Kidney (tissue), 14 donors: ENCODE measurements around the gene ANTXRL. TPM values are rescaled to one million over a fixed set of nuclear protein-coding genes. Genes with fewer than 3 reads are reported as not detected.

Source experiments
- DNase-seq, 5 donors: peaks; one replicate each; pipeline ENCODE4 v3.0.0-alpha.2; 2013 to 2020
- FAIRE-seq: peaks from 2 replicates; lab custom pipeline; 2012; peaks lifted over from hg19 to GRCh38; lab: Jason Lieb, UNC
- H3K27ac ChIP-seq, 2 donors: one replicate each; pipeline ENCODE4 v1.7.0; 2013; ENCODE audit warnings: low read depth in 2 of 2, low read length in 2 of 2, inconsistent platforms in 1 of 2
- H3K27me3 ChIP-seq: one replicate; pipeline ENCODE4 v1.7.1; 2013; ENCODE audit warnings: low read length, inconsistent platforms; ENCODE audit not compliant: control insufficient read depth, insufficient read depth
- H3K36me3 ChIP-seq, 3 donors: one replicate each; pipeline versions ENCODE4 v1.7.0 to v1.7.1; 2013; ENCODE audit warnings: low read length in 3 of 3, control low read depth in 1 of 3, inconsistent platforms in 1 of 3; ENCODE audit not compliant: insufficient read depth in 3 of 3, control insufficient read depth in 2 of 3
- H3K4me1 ChIP-seq, 3 donors: one replicate each; pipeline versions ENCODE4 v1.7.0 to v1.7.1; 2013; ENCODE audit warnings: low read length in 3 of 3, inconsistent platforms in 1 of 3, low read depth in 1 of 3; ENCODE audit not compliant: control insufficient read depth in 2 of 3, insufficient read depth in 2 of 3
- H3K4me3 ChIP-seq, 3 donors: one replicate each; pipeline versions ENCODE4 v1.7.0 to v1.8.1; 2013; ENCODE audit warnings: low read length in 3 of 3, control low read depth in 1 of 3, inconsistent platforms in 1 of 3
- H3K9ac ChIP-seq, 3 donors: one replicate each; pipeline versions ENCODE4 v1.7.0 to v1.7.1; 2013; ENCODE audit warnings: low read length in 3 of 3, control low read depth in 1 of 3, inconsistent platforms in 1 of 3
- H3K9me3 ChIP-seq, 3 donors: one replicate each; pipeline versions ENCODE4 v1.7.0 to v1.7.1; 2013; ENCODE audit warnings: low read length in 3 of 3, control low read depth in 1 of 3, inconsistent platforms in 1 of 3; ENCODE audit not compliant: control insufficient read depth in 2 of 3, insufficient read depth in 1 of 3
- CTCF ChIP-seq: IDR thresholded peaks from 3 replicates; pipeline ENCODE4 v1.5.1; 2012; ENCODE audit warnings: mild to moderate bottlenecking, moderate library complexity, borderline replicate concordance; ENCODE audit not compliant: insufficient read depth; ENCODE audit errors: extremely low read depth
- intact Hi-C: fragments of 100-400 bp; cut with DNase I; formaldehyde crosslinking; loops from one replicate; pipeline ENCODE4 v1.11.1; 2022
- polyA plus RNA-seq: library from polyadenylated mRNA; stranded (reverse); fragments of 350-450 nt; fragmentation: Illumina TruSeq; extraction: RNeasy Lipid Tissue Mini Kit (QIAGEN cat#74804); gene quantifications from one replicate; pipeline ENCODE4 v1.2.3, GENCODE V29; 2014; ENCODE audit warnings: low read depth, low replicate concordance; ENCODE audit not compliant: insufficient read depth
- total RNA-seq: library from RNA; stranded (reverse); fragmentation: NEBNext Ultra II Directional; extraction: Animal tissue kit (Norgen Biotek cat#: 25700); gene quantifications from one replicate; pipeline ENCODE4 v1.2.1, GENCODE V29; 2021
- donor health status: control.
- donor health status: control.
- donor health status: control.
- donor health status: control.
- donor health status: control.
- donor health status: DM: yes; HTN: yes; CAD: no.
- donor health status: Normal renal cell carcinoma (clear cell type).

ANTXRL gene
- total and polyA plus RNA-seq, 2 donors from 2014 or later, result 0.16 TPM; not detected in 1

- H3K27ac ChIP-seq, result no peak overlapping the region
- H3K4me3 ChIP-seq, result no peak overlapping the region
- H3K36me3 ChIP-seq, result peaks cover 0 to 2% (median 0%) of the 10 kb centered on the region in 3 donors
- intact Hi-C loops, result no loop called here
- no peaks in the 10 kb centered on the region for H3K4me1 ChIP-seq
- peaks cover 0 to 6% (median 0%) of the 10 kb centered on the region in 3 donors for H3K9me3 ChIP-seq
- TF ChIP-seq CTCF, result no peak
- DNase-seq (peak in 1 of 5 donors; percentile 44), FAIRE-seq (no peak)
- H3K9ac ChIP-seq, result no peak overlapping the region
- H3K27me3 ChIP-seq, result peaks cover 2% of the 10 kb centered on the region
Observed at GRCh38 chr10:46291817-46292572, 5.2 kb downstream of the ANTXRL start.

GRCh38 chr10:46292573-46293023, 5.8 kb downstream of the ANTXRL start:
- no peaks in the 10 kb centered on the region for H3K4me1 ChIP-seq
- intact Hi-C loops, result no loop called here
- no peak for FAIRE-seq

GRCh38 chr10:46293228-46293627, 6.4 kb downstream of the ANTXRL start:
- H3K4me3 ChIP-seq, result peak overlapping the region in 1 of 3 donors; percentile 26
- H3K27ac ChIP-seq, result no peak overlapping the region
- peaks cover 0 to 2% (median 0%) of the 10 kb centered on the region in 3 donors for H3K36me3 ChIP-seq
- FAIRE-seq, result no peak
- no peak for DNase-seq
- TF ChIP-seq CTCF, result no peak
- no peak overlapping the region for H3K9ac ChIP-seq
- no peaks in the 10 kb centered on the region for H3K4me1 ChIP-seq
- intact Hi-C loops, result no loop called here
- peaks cover 0 to 6% (median 0%) of the 10 kb centered on the region in 3 donors for H3K9me3 ChIP-seq
- H3K27me3 ChIP-seq, result peaks cover 2% of the 10 kb centered on the region

More at GRCh38 chr10:46292573-46293023, 5.8 kb downstream of the ANTXRL start:
- no peak for TF ChIP-seq CTCF
- H3K9ac ChIP-seq, result no peak overlapping the region
- no peak overlapping the region for H3K4me3 ChIP-seq
- peaks cover 2% of the 10 kb centered on the region for H3K27me3 ChIP-seq
- no peak for DNase-seq
- H3K9me3 ChIP-seq, result peaks cover 0 to 6% (median 0%) of the 10 kb centered on the region in 3 donors
- no peak overlapping the region for H3K27ac ChIP-seq
- peaks cover 0 to 2% (median 0%) of the 10 kb centered on the region in 3 donors for H3K36me3 ChIP-seq
